Measurements from ENCODE around the gene TAS2R16. TPM values are rescaled to one million over a fixed set of nuclear protein-coding genes. Genes with fewer than 3 reads are reported as not detected.
"Not testable (repeated sequence)": the region's sequence is repeated elsewhere in the genome, so short reads cannot be mapped to it uniquely, and the experiment has no call there.

TAS2R16 gene
- polyA plus RNA-seq, 1 donor: not detected

DNA sequence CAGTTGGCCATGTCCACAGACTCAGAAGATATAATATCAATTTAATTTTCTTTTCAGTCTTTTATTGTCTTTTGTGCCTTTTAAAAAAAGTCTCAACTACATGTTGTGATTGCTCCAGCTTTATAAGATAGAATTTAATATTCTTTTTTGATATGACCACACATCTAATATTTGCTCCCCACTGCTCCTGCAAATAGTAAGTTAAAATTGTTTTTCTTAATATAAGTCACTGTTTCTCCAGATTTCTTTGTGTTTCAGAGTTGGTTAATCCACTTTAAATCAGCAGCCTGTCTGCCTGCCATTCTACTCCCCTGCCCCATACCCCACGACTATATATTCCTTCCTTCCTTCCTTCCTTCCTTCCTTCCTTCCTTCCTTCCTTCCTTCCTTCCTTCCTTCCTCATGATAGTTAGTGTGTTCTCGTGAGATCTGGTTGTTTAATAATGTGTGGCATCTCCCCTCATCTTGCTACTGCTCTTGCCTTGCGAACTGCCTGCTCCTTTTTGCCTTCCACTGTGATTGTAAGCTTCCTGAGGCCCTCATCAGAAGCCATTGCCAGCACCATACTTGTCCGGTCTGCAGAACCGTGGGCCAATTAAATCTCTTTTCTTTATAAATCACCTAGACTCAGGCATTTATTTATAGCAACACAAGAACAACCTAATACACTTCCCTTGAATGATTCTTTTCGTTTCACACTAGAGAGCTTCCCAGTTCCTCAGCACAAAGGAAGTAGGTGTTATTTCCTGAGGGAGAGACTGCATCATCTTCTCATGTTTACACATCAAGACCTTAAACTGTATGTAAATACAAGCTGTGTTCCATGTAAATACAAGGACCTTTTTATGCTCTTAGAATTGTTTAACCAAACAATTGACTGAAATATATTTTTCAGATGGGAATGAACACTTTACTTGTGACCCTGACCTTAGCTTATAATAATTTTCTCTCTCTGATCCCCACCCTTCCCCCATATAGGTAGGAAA lies 24.5 kb downstream of the TAS2R16 start:
- DNase-seq: no peak

DNA sequence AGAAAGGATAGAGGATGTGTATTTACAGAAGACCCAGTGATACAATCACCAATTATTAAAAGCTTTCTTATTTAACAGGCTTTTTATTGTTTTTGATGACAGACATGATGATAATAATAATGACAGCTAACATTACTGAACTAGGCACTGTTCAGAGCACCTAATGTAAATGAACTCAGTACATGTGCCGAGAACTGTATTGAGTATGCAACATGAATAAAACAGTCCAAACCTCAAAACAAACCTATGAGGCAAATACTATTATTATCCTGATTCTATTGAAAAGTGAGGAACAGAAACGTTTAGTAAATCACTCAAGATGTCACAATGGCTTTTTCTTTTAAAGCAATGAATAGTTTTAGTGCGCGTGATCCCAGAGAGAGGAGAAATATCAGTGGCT lies 27.1 kb downstream of the TAS2R16 start:
- no peak for DNase-seq

DNA sequence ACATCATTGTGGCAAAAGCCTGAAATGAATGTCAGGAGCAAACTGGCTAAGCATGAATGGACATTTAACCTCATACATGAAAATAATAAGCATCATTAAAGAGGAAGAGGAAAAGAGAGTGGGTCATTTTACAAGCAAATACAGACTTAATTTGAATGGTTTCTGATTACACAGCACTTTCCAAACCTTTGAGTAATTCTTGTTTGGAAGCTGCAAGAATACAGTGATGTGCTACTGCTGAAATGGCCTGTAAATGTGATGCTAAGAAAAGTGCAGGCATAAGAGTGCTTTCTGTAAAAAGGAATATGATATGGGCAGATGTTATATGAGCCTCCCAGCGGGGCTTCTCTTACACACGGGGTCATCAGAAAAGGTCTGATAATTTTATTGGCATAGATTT lies 30.2 kb downstream of the TAS2R16 start:
- no peak for DNase-seq

DNA sequence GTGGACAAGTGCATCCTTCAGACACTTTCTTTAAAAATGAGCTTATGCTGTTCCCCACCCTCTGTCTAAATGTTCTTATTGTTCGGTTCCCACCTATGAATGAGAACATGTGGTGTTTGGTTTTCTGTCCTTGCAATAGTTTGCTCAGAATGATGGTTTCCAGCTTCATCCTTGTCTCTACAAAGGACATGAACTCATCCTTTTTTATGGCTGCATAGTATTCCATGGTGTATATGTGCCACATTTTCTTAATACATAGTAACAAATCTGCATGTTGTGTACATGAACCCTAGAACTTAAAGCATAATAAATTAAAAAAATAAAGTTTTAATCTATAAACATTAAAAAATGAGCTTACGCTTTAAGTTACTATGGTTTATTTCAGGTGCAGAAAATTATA lies 41.8 kb downstream of the TAS2R16 start:
- DNase-seq: not testable (repeated sequence)

DNA sequence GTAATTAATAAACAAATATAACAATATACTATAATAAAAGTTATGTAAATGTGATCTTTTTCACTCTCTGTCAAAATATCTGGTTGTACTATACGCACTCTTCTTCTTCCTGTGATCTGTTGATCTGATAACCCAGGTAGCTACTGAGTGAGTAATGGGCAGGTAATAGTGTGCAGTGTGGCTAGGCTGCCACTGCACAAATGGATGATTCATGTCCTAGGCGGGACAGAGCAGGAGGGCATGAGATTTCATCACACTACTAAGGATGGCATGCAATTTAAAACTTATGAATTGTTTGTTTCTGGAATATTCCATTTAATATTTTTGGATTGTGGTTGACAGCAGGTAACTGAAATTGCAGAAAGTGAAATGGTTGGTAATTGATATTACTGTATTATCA lies 44.5 kb downstream of the TAS2R16 start:
- DNase-seq: no peak

DNA sequence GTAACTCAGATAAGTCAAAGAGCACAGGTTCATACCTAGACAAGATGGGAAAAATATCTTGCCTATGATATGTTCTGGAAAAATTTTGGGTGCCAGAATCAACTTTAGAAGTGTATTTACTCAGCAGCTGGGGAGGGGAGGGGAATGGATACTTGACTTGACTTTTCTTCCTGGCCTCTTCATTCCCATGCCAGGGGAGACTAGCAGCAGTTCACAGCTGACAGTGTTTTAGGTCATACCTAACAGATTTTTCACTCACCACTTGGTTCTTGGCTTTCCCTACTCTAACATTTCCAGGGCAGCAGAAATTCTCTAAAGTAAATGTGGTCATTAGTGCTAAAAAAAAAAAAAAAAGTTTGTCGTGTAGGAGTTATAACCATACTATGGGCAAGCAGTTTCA lies 46.3 kb downstream of the TAS2R16 start:
- no peak for DNase-seq

Other genes starting within 250 kb of the TAS2R16 start
- 6.0 TPM for gene CADPS2, start 109.2 kb downstream of the TAS2R16 start, polyA plus RNA-seq (ENCODE audit: insufficient read length)
- gene SLC13A1, start 204.3 kb upstream of the TAS2R16 start, polyA plus RNA-seq (ENCODE audit: insufficient read length): not detected

Data from hindlimb muscle (tissue), 1 donor.